Uterus (tissue), 2 donors: Measurements from ENCODE around the gene CCDC61.

Experiments
- CTCF ChIP-seq, 4 experiments: fragments of 200-600 bp in 2 of 4; fragments of 450-650 bp in 2 of 4; sonication (generic) in 2 of 4; IDR thresholded peaks; one replicate each; pipeline ENCODE4 v1.5.1; 2016 to 2019; ENCODE audit warnings: antibody characterized with exemption in 4 of 4, mild to moderate bottlenecking in 2 of 4, moderate library complexity in 1 of 4
- POLR2A ChIP-seq, 2 donors: fragments of 450-650 bp; IDR thresholded peaks; one replicate each; pipeline ENCODE4 v1.6.1; 2016; ENCODE audit warnings: antibody characterized with exemption in 2 of 2, mild to moderate bottlenecking in 1 of 2, moderate library complexity in 1 of 2

DNA sequence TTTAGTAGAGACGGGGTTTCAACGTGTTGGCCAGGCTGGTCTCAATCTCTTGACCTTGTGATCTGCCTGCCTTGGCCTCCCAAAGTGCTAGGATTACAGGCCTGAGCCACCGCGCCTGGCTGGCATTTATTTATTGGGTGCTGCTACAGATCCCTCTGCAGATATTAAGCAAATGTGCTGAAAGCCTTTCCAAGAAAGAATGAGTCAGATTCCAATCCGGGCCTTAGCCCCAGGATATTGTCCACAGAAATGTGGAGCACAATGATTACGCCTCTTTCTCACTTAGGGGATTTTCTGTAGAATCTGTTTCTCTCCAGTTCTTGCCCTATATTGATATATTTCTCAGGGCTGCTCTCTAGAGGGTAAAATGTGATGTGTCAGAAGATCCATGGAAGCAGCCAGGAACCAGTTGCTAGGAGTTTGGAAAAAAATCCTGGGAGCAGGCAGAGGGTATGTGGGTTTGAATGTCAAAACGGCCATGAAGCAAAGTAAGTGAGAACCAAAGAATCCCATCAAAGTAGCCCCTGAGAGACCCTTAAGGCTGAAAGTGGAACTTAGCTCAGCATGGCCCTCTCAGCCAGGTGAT lies 70.3 kb downstream of the CCDC61 start:
- no peak for TF ChIP-seq CTCF (IDR thresholded peaks at IDR 0.05)
- no peak for TF ChIP-seq POLR2A (IDR thresholded peaks at IDR 0.05)
